ENCODE measurements around the gene DHX32.

GRCh38 chr10:125808047-125808446 lies 73.0 kb downstream of the DHX32 start:
- TF ChIP-seq, protein P1, sequence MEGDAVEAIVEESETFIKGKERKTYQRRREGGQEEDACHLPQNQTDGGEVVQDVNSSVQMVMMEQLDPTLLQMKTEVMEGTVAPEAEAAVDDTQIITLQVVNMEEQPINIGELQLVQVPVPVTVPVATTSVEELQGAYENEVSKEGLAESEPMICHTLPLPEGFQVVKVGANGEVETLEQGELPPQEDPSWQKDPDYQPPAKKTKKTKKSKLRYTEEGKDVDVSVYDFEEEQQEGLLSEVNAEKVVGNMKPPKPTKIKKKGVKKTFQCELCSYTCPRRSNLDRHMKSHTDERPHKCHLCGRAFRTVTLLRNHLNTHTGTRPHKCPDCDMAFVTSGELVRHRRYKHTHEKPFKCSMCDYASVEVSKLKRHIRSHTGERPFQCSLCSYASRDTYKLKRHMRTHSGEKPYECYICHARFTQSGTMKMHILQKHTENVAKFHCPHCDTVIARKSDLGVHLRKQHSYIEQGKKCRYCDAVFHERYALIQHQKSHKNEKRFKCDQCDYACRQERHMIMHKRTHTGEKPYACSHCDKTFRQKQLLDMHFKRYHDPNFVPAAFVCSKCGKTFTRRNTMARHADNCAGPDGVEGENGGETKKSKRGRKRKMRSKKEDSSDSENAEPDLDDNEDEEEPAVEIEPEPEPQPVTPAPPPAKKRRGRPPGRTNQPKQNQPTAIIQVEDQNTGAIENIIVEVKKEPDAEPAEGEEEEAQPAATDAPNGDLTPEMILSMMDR (IDR thresholded peaks at IDR 0.05; ENCODE audit: insufficient read depth, low read depth, low read length), result no peak
- TF ChIP-seq EZH2 (IDR thresholded peaks at IDR 0.05; ENCODE audit: insufficient read depth, low read length), result no peak
